Measurements from ENCODE around the gene RAP2B. TPM values are rescaled to one million over a fixed set of nuclear protein-coding genes. Genes with fewer than 3 reads are reported as not detected.

RAP2B gene
- total RNA-seq, 1 donor from 2014 or later: 23.2 TPM

DNA sequence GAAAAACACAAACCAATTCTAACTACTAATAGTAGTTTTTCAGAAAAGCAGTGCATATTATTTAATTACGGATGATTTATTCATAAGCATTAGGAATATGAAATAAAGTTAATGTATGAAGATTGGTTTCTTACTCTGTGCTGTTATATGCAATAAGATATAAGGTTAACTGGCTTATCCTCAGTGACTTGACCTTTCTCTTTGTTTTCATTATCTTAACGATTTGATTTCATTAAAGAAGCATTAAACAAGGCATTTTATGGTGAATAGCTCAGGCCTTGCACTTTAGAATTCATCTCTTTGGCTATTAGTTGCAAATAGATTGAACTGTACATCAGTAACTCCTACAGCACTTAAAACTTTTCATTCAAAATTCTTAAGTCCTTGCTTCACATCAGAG, 28.9 kb downstream of the RAP2B start:
- intact Hi-C loops (cut with micrococcal nuclease): no loop called here

DNA sequence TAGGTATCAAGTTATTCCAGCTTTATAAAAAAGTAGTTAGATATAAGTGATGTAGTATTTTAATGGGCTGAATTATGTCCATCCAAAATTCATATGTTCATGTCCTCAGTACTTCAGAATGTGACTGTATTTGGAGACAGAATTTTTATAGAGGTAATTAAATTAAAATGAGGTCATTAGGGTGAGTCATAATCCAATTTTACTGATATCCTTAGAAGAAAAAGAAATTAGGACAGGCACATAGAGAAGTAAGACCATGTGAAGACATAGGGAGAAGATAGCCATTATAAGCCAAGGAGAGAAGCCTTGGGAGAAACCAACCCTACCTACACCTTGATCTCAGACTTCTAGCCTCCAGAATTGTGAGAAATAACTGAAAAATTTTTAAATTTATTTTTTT, 30.3 kb downstream of the RAP2B start:
- intact Hi-C loops (cut with micrococcal nuclease): no loop called here

DNA sequence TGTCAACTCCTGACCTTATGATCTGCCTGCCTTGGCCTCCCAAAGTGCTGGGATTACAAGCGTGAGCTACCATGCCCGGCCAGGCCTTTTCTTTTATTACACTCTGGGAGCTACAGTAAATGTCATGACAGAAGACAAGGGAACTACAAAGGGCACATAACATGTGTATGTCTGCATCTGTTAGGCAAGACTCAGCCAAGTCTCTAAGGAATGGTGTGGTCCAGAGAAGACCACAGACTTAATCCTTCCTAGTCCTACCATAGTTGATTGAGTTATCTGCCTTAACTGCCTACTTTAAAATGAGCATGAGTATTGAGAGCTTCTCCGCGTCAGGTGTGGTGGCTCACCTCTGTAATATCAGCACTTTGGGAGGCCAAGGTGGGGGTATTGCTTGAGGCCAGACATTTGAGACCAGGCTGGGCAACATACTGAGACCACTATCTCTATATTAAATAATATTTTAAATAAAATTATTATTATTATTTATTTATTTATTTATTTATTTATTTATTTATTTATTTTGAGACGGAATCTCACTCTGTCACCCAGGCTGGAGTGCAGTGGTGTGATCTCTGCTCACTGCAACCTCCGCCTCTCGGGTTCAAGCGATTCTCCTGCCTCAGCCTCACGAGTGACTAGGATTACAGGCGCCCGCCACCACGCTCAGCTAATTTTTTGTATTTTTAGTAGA, 31.9 kb downstream of the RAP2B start:
- intact Hi-C loops (cut with micrococcal nuclease): loop anchor here (1.0 kb wide), 1 partner anchor 16 kb away; no protein-coding TSS in a partner anchor

DNA sequence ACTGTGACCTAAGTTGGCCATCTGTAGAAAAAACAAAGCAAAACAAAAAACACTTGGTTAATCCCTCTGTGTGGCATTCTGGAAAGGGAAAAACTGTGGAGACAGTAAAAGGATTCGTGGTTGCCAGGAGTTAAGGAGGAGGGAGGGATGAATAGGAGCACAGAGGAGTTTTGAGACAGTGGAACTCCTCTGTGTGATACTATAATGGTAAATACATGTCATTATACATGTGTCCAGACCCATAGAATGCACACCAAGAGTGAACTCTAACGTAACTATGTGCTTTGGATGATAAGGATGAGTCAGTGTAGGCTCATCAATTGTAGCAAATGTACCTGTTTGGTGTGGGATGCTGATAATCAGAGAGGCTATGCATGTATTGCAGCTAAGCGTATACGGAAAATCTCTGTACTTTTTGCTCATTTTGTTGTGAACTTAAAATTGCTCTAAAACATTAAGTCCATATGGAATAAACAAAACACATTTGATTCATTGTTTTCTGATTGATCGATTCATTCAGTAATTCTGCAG, 33.4 kb downstream of the RAP2B start:
- intact Hi-C loops (cut with micrococcal nuclease): no loop called here

DNA sequence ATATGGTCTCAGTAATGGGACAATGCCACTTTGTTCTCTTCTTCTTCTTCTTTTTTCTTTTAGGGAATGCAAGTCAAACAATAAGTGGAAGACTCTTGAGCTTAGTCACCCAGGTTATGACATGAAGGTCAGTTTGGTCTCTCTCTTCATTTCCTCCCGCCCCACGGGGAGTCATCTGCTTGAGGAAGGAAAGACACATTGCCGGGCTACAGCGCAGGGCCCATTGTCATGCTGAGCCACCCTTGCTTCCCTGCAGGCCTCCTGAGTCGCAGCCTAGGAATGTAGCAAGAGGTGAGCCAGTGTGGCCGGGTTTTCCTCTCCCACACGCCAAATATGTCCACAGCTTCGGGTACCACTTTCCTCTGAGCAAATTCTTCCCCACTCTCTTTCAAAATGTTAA, 47.6 kb downstream of the RAP2B start:
- intact Hi-C loops (cut with micrococcal nuclease): no loop called here

DNA sequence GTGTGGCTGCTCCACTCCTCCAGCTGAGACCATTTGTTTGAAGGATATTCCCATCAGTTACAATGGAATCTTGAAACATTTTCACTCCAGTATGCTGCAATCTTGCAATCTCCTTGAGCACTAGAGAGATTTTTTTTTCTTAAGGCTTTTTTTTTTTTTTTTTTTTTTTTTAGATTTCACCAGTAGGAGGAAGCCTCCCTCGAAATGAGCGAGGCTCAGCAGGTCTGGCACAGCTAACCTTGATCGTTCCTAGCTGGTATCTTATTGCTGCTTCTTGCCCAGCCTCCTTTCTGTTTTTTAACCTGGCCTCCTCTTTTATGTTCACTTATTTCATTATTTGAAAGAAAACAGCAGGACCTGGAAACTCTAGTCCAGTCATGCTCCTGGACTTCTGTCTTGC, 48.1 kb downstream of the RAP2B start:
- intact Hi-C loops (cut with micrococcal nuclease): loop anchor here (1.0 to 5.0 kb wide), 4 partner anchors 11 to 80 kb away; no protein-coding TSS in a partner anchor

DNA sequence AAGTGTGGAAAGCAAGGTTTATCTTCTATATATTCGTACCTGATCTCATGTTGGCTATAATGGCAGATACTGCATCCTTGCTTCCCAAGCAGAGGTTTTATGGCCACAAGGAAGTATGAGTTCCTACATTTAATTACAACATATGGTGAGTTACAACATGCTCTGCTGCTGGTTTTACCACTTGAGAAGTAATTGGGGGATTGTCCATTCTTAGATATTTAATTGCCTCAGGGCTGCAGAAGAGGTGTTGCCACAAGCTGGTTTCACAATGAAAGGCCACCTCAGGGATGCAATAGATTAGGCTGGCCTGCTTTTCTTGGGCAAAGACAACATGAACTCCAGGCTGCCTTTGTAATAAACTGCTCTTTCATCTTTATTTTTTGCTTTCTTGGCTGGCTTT, 48.6 kb downstream of the RAP2B start:
- intact Hi-C loops (cut with micrococcal nuclease): loop anchor here (1.0 to 5.0 kb wide), 4 partner anchors 11 to 80 kb away; no protein-coding TSS in a partner anchor

DNA sequence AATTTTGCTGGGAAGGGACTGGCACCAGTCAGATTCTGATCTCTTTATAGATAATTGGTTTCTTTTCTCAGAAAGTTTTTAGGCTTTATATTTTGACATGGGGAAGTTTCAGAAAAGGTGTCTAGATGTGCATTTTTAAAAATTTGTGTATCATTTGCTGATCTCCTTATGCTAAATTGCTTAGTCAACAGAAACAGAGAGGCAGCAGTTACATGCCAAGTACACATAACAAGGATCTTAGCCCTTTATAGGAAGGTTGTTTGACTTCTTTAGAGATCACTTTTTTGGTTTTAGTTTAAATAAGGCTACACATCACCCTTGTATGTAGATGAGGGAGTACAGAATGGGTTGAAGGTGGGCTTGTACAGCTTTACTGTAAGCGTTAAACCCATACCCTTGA, 53.5 kb downstream of the RAP2B start:
- intact Hi-C loops (cut with micrococcal nuclease): no loop called here

DNA sequence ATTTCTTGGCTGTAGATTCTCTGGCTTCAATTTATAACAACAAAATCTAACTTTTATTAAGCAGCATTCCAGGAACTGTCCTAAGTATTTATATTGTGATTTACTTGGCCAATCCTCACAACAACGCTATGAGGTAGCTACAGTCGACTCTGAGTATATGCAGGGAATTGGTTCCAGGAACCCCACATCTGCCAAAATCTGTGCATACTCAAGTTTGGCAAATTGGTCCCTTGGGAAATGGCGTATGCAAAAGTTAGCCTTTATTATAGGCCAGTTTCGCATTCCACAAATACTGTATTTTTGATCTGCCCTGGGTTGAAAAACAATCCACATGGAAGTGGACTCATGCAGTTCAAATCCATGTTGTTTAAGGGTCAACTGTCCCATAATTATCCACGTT, 53.9 kb downstream of the RAP2B start:
- intact Hi-C loops (cut with micrococcal nuclease): no loop called here

DNA sequence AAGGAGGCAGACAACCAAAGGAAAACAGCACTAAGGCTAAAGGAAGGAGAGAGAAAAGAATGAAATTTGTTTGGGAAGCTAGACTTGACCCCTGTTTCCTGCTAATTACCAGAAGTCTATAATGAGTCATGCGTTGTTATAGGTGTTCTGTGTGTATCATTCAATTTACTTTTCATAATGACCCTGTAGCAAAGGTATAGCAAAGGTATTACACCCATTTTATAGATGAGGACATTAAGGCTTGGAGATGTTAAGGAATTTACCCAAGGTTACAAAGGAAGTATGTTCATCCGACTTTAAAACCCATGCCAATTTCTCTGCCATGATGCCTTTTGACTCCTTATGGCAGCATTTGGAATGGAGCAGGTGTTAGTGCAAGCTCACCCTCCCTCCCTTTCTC, 54.9 kb downstream of the RAP2B start:
- intact Hi-C loops (cut with micrococcal nuclease): no loop called here

DNA sequence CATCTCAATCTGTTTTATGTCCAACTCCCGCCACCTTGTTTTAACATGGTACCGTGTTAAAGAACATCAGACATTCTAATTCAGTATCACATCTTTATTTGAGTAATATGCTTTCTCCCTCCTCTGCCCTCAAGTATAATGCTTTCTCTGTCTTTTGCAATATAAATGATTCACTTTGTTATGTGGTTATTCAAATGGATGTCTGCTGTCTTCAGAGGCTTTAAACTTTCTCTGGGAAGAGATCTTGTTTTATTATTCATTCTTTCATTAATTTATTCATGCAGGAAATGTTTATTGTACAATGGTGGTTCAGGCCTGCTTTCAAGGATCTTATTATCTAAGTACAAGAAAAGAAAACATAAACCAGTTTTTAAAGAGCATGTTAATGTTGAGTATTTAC, 57.1 kb downstream of the RAP2B start:
- intact Hi-C loops (cut with micrococcal nuclease): no loop called here

Measured in T-helper 1 cell treated with Interleukin-12 subunit alpha and Interleukin-12 subunit beta and Interleukin-4 antibody, amounts not matched to agents 30 ng/mL and 1 ng/mL, for 36 hours (primary cell).